Hematopoietic multipotent progenitor cell (in vitro differentiated cells): ENCODE results near the gene TFE3. TPM values are rescaled to one million over a fixed set of nuclear protein-coding genes. Genes with fewer than 3 reads are reported as not detected.

Experiments
- DNase-seq, 3 donors: peaks; one replicate each; pipeline ENCODE4 v3.0.0-alpha.2; 2011 to 2015; ENCODE audit warnings: low read depth in 2 of 3, low spot score in 2 of 3
- total RNA-seq: library from RNA; depleted of rRNA; stranded (reverse); fragments of >200 nt; gene quantifications from one replicate; pipeline ENCODE4 v1.2.3, GENCODE V29; 2012

Gene TFE3
- 63.0 TPM for total RNA-seq

- peak; percentile 80 to 99 (median 97) for DNase-seq
Observed at GRCh38 chrX:49043220-49043986, at the start of gene TFE3. Gene TFE3, minus strand, starts transcription at chrX:49043357. Its CDS starts 131 bp downstream, at chrX:49043226.

- DNase-seq, result no peak
Observed at GRCh38 chrX:49089553-49089952, 46.4 kb upstream of the TFE3 start.

GRCh38 chrX:49082271-49082871, 39.2 kb upstream of the TFE3 start:
- no peak for DNase-seq

- peak; percentile 31 to 80 (median 74) for DNase-seq
Observed at GRCh38 chrX:49079489-49080428, 36.6 kb upstream of the TFE3 start, which contains the start of gene WDR45. Gene WDR45, minus strand, starts transcription at chrX:49079887. Its CDS starts 1,792 bp downstream, at chrX:49078095.

- DNase-seq, result no peak
Observed at GRCh38 chrX:49077941-49078340, 34.8 kb upstream of the TFE3 start.

- peak in 1 of 3 donors; percentile 13 for DNase-seq
Observed at GRCh38 chrX:49075347-49075746, 32.2 kb upstream of the TFE3 start.

GRCh38 chrX:49073601-49074575, 30.7 kb upstream of the TFE3 start, which contains the start of gene PRAF2:
Gene PRAF2, minus strand, starts transcription at chrX:49074002. Its CDS starts 15 bp downstream, at chrX:49073987.
- DNase-seq, result peak; percentile 61 to 88 (median 84)

GRCh38 chrX:49072712-49073095, 29.5 kb upstream of the TFE3 start:
- DNase-seq, result no peak

GRCh38 chrX:49071877-49072711, 28.9 kb upstream of the TFE3 start:
- DNase-seq, result no peak

- no peak for DNase-seq
Observed at GRCh38 chrX:49070988-49071387, 27.8 kb upstream of the TFE3 start.

- DNase-seq, result no peak
Observed at GRCh38 chrX:49069038-49069437, 25.9 kb upstream of the TFE3 start.

GRCh38 chrX:49067285-49068120, 24.3 kb upstream of the TFE3 start:
- no peak for DNase-seq

GRCh38 chrX:49066690-49067089, 23.5 kb upstream of the TFE3 start:
- DNase-seq, result no peak

GRCh38 chrX:49066278-49066677, 23.1 kb upstream of the TFE3 start:
- DNase-seq, result no peak

- DNase-seq, result no peak
Observed at GRCh38 chrX:49064735-49065134, 21.6 kb upstream of the TFE3 start.

- no peak for DNase-seq
Observed at GRCh38 chrX:49064303-49064702, 21.1 kb upstream of the TFE3 start.

- no peak for DNase-seq
Observed at GRCh38 chrX:49063715-49064114, 20.6 kb upstream of the TFE3 start.

GRCh38 chrX:49061916-49062315, 18.8 kb upstream of the TFE3 start:
- no peak for DNase-seq
